A549 (cell line): ENCODE results near the gene TRAPPC10. TPM values are rescaled to one million over a fixed set of nuclear protein-coding genes. Genes with fewer than 3 reads are reported as not detected.

ENCODE experiments used
- ATAC-seq, 2 experiments: fragments of 200-7000 bp in 1 of 2; fragments of >200 bp in 1 of 2; cut with Nextera tagmentation in 1 of 2; cut with Tn5 transposase in 1 of 2; 3 replicates each; pipeline versions ENCODE4 v1.8.0 to v1.9.1; 2018 to 2020; ENCODE audit warnings: mild to moderate bottlenecking in 1 of 2, moderate library complexity in 1 of 2
- CTCF ChIA-PET: fragments of 300-600 bp; sonication (Branson Sonifier 250); formaldehyde crosslinking; extraction: SDS; loops from one replicate; lab custom pipeline; 2021; ENCODE audit warnings: antibody characterized with exemption, inconsistent platforms; lab: Yijun Ruan, JAX
- POLR2A ChIA-PET: fragments of 350-600 bp; formaldehyde crosslinking; extraction: SDS; loops from one replicate; lab custom pipeline; 2021; ENCODE audit warnings: antibody characterized with exemption, inconsistent platforms; lab: Yijun Ruan, JAX
- DNase-seq, 2 experiments: peaks; one replicate each; pipeline versions ENCODE4 v3.0.0 to v3.0.0-alpha.2; 2011 to 2016; ENCODE audit warnings: low read depth in 1 of 2, low spot score in 1 of 2
- FAIRE-seq: peaks from 2 replicates; lab custom pipeline; 2011; peaks lifted over from hg19 to GRCh38; lab: Jason Lieb, UNC
- H3K27ac ChIP-seq, 2 experiments: fragments of >200 bp; sonication (Bioruptor Twin); formaldehyde crosslinking; 3 replicates each; pipeline ENCODE4 v1.5.1; 2016 to 2017
- H3K4me1 ChIP-seq: fragments of >200 bp; sonication (Bioruptor Twin); formaldehyde crosslinking; 3 replicates; pipeline ENCODE4 v1.6.1; 2016
- H3K4me2 ChIP-seq: fragments of >200 bp; sonication (Bioruptor Twin); formaldehyde crosslinking; 3 replicates; pipeline ENCODE4 v1.6.1; 2016
- H3K4me3 ChIP-seq: fragments of >200 bp; sonication (Bioruptor Twin); formaldehyde crosslinking; 3 replicates; pipeline ENCODE4 v1.5.1; 2016
- H3K9me3 ChIP-seq: fragments of >200 bp; sonication (Bioruptor Twin); formaldehyde crosslinking; 3 replicates; pipeline ENCODE4 v1.6.1; 2016
- CHD2 ChIP-seq: fragments of 150-350 bp; IDR thresholded peaks from 2 replicates; pipeline ENCODE4 v1.6.1; 2014; ENCODE audit warnings: low read length; ENCODE audit not compliant: partially characterized antibody
- CHD4 ChIP-seq: fragments of 200-600 bp; sonication (generic); IDR thresholded peaks from 2 replicates; pipeline ENCODE4 v1.6.1; 2016; ENCODE audit warnings: antibody characterized with exemption, mild to moderate bottlenecking, borderline replicate concordance
- EHF ChIP-seq: fragments of 250-450 bp; sonication (Bioruptor Pico); IDR thresholded peaks from 2 replicates; pipeline ENCODE4 v1.5.0; 2020; ENCODE audit warnings: mild to moderate bottlenecking
- EHMT2 ChIP-seq: fragments of 200-600 bp; sonication (generic); IDR thresholded peaks from 2 replicates; pipeline ENCODE4 v1.6.1; 2016; ENCODE audit warnings: antibody characterized with exemption, low read depth, mild to moderate bottlenecking, moderate library complexity
- EP300 ChIP-seq, 2 experiments: fragments of >200 bp; sonication (Bioruptor Twin); formaldehyde crosslinking; IDR thresholded peaks; 2 replicates in 1 of 2; 3 replicates in 1 of 2; pipeline ENCODE4 v1.6.1; 2016 to 2017
- FOSB ChIP-seq: fragments of 250-450 bp; sonication (Bioruptor Pico); IDR thresholded peaks from 2 replicates; pipeline ENCODE4 v1.5.0; 2020; ENCODE audit warnings: mild to moderate bottlenecking, moderate library complexity
- GATA3 ChIP-seq: IDR thresholded peaks from 2 replicates; pipeline ENCODE4 v1.6.1; 2012; ENCODE audit warnings: borderline replicate concordance
- HDAC2 ChIP-seq: fragments of 200-600 bp; sonication (generic); IDR thresholded peaks from 2 replicates; pipeline ENCODE4 v1.6.1; 2016
- HEYL ChIP-seq: fragments of 250-450 bp; sonication (Bioruptor Pico); IDR thresholded peaks from 2 replicates; pipeline ENCODE4 v1.8.0; 2021; ENCODE audit warnings: mild to moderate bottlenecking, moderate library complexity
- JUN ChIP-seq, 2 experiments: fragments of >200 bp; sonication (Bioruptor Twin); formaldehyde crosslinking; IDR thresholded peaks; 2 replicates in 1 of 2; 3 replicates in 1 of 2; pipeline ENCODE4 v1.6.1; 2016 to 2017
- JUNB ChIP-seq: fragments of >200 bp; sonication (Bioruptor Twin); formaldehyde crosslinking; IDR thresholded peaks from 2 replicates; pipeline ENCODE4 v1.6.1; 2016
- KDM1A ChIP-seq: fragments of 200-600 bp; sonication (generic); IDR thresholded peaks from 2 replicates; pipeline ENCODE4 v1.6.1; 2016; ENCODE audit warnings: low read depth, mild to moderate bottlenecking
- MAFK ChIP-seq: fragments of 450-650 bp; IDR thresholded peaks from 2 replicates; pipeline ENCODE4 v1.6.1; 2014; ENCODE audit not compliant: partially characterized antibody
- MAZ ChIP-seq: fragments of 150-350 bp; IDR thresholded peaks from 2 replicates; pipeline ENCODE4 v1.6.1; 2014; ENCODE audit warnings: antibody characterized with exemption, low read depth, low read length, borderline replicate concordance
- MYC ChIP-seq: IDR thresholded peaks from 2 replicates; pipeline ENCODE4 v1.6.1; 2012; ENCODE audit warnings: mild to moderate bottlenecking, inconsistent platforms, low read length, improper control_type of control experiment, borderline replicate concordance
- NFE2L2 ChIP-seq: fragments of 150-350 bp; conservative IDR thresholded peaks from 2 replicates; pipeline ENCODE4 v1.6.1; 2014; ENCODE audit warnings: low read length
- NPAS2 ChIP-seq: fragments of 250-450 bp; sonication (Bioruptor Pico); IDR thresholded peaks from 2 replicates; pipeline ENCODE4 v1.8.0; 2022; ENCODE audit warnings: mild to moderate bottlenecking, moderate library complexity, borderline replicate concordance
- POLR2A ChIP-seq: IDR thresholded peaks from 2 replicates; pipeline ENCODE4 v1.6.1; 2012; ENCODE audit warnings: mild to moderate bottlenecking, low read length
- RAD21 ChIP-seq, 2 experiments: fragments of >200 bp in 1 of 2; sonication (Bioruptor Twin) in 1 of 2; formaldehyde crosslinking in 1 of 2; IDR thresholded peaks in 1 of 2; conservative IDR thresholded peaks in 1 of 2; 2 replicates in 1 of 2; 3 replicates in 1 of 2; pipeline ENCODE4 v1.6.1; 2012 to 2018; ENCODE audit warnings: inconsistent platforms in 1 of 2
- RCOR1 ChIP-seq: fragments of 150-350 bp; IDR thresholded peaks from 2 replicates; pipeline ENCODE4 v1.6.1; 2014; ENCODE audit warnings: antibody characterized with exemption, low read length, low read depth
- ZFP36 ChIP-seq: fragments of 450-650 bp; IDR thresholded peaks from 2 replicates; pipeline ENCODE4 v1.6.1; 2014; ENCODE audit warnings: borderline replicate concordance; ENCODE audit not compliant: partially characterized antibody
- ZNF302 ChIP-seq: fragments of 250-450 bp; sonication (Bioruptor Pico); IDR thresholded peaks from 2 replicates; pipeline ENCODE4 v1.9.0; 2021; ENCODE audit warnings: inconsistent platforms, mild to moderate bottlenecking, moderate library complexity
- WGBS: methylation state at CpG from one replicate; pipeline ENCODE4 v1.1.6; 2017; ENCODE audit errors: missing lambda C conversion rate; 5-methylcytosine and 5-hydroxymethylcytosine counted together
- polyA plus RNA-seq, 4 experiments: library from polyadenylated mRNA; depleted of rRNA in 3 of 4; stranded (reverse); fragments of >200 nt; fragmentation: RNase III in 1 of 4; extraction: RNeasy Plus Mini Kit Qiagen cat#74134 plus additional on column Dnase treatment in 1 of 4; gene quantifications; 2 replicates in 3 of 4; 3 replicates in 1 of 4; pipeline ENCODE4 v1.2.3, GENCODE V29; 2011 to 2017
- TF ChIP-seq, protein P1 (sequence below): fragments of 150-350 bp; IDR thresholded peaks from 2 replicates; pipeline ENCODE4 v1.6.1; 2014; ENCODE audit warnings: low read depth, mild to moderate bottlenecking, low read length
- TF ChIP-seq, protein P2 (sequence below): IDR thresholded peaks from 2 replicates; pipeline ENCODE4 v1.6.1; 2012
- TF ChIP-seq, protein P3 (sequence below): fragments of 450-650 bp; IDR thresholded peaks from 2 replicates; pipeline ENCODE4 v1.6.1; 2014; ENCODE audit warnings: antibody characterized with exemption
- TF ChIP-seq, protein P4 (sequence below): IDR thresholded peaks from 2 replicates; pipeline ENCODE4 v1.6.1; 2012

Gene TRAPPC10
- polyA plus RNA-seq, 2 of the 4 experiments (the other 2 are of a cell fraction) = 11.8 to 27.7 TPM

DNA sequence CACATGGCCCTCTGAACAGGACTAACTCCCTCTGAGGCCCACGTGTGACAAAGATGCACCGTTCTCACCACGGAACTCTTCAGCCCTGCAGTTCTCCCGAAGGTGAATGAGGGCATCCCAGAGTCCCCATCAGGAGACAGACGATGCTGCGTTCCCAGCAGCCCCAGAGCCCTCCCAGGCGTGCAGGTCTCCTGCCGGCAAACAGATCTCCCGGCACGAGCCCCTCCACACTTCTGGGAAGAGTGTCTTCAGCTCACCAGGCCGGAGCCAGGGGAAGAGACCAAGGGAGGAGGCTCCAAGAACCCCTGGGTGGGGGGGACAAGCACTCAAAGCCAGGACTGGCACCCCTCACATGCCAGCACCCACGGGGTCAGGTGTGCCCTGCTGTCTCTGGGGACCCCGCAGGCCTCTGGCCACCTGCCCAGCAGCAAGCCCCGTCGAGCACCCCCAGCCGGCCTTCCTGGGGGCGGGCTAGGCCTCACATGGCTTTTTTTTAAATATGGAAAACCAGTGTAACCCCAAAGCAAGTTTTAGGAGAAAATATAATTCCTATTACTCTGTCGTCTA, 45.1 kb upstream of the TRAPPC10 start:
- 85% methylated on average over 12 of the region's 18 CpGs for WGBS
- no peak for TF ChIP-seq HDAC2
- TF ChIP-seq, all 56 proteins: peak for 0
- DNase-seq (no peak), ATAC-seq (no peak), FAIRE-seq (no peak)
- H3K4me2 ChIP-seq = no peak overlapping the region
- H3K9me3 ChIP-seq = no peaks in the 10 kb centered on the region
- H3K4me3 ChIP-seq = no peak overlapping the region
- ChIA-PET POLR2A (no interaction called here), CTCF (interaction anchor here (1.3 kb wide), 1 partner anchor 29 kb away, joined by 3 read pairs; no protein-coding TSS in a partner anchor)
- no peaks in the 10 kb centered on the region for H3K4me1 ChIP-seq
- no peak overlapping the region for H3K27ac ChIP-seq

DNA sequence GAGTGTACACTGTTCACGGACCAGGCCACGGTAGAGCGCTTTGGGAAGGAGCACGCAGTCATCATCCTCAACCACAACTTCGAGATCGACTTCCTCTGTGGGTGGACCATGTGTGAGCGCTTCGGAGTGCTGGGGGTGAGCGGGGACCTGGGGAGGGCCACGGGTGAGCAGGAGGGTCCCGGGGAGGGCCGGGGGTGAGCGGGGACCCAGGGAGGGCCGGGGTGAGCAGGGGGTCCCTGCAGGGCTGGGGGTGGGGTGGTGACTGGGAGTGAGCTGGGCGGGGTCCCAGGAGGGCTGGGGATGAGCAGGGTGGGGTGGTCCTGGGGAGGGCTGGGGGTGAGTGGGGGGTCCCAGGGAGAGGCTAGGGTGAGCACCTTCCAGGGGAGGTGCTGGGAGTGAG, 44.1 kb upstream of the TRAPPC10 start:
- Histone ChIP-seq H3K27ac (no peak overlapping the region), H3K4me1 (no peaks in the 10 kb centered on the region), H3K4me2 (no peak overlapping the region), H3K4me3 (no peak overlapping the region), H3K9me3 (no peaks in the 10 kb centered on the region)
- ChIA-PET POLR2A (no interaction called here), CTCF (no interaction called here)
- DNase-seq = no peak
- TF ChIP-seq EHF (CRISPR knock-in tag) (no peak), FOSB (CRISPR knock-in tag) (no peak), MYC (no peak), MAZ (no peak), RAD21 (conservative IDR thresholded peaks at IDR 0.05 in 1 of 2, IDR thresholded peaks at IDR 0.05 in 1 of 2) (no peak), NFE2L2 (no peak), ZNF302 (no peak), GATA3 (no peak), EHMT2 (no peak), ZFP36 (no peak), CHD4 (no peak), EP300 (IDR thresholded peaks at IDR 0.05) (no peak), HEYL (CRISPR knock-in tag) (no peak), RCOR1 (no peak), POLR2A (no peak)
- TF ChIP-seq, protein P1, sequence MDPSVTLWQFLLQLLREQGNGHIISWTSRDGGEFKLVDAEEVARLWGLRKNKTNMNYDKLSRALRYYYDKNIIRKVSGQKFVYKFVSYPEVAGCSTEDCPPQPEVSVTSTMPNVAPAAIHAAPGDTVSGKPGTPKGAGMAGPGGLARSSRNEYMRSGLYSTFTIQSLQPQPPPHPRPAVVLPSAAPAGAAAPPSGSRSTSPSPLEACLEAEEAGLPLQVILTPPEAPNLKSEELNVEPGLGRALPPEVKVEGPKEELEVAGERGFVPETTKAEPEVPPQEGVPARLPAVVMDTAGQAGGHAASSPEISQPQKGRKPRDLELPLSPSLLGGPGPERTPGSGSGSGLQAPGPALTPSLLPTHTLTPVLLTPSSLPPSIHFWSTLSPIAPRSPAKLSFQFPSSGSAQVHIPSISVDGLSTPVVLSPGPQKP = no peak
- TF ChIP-seq, protein P2, sequence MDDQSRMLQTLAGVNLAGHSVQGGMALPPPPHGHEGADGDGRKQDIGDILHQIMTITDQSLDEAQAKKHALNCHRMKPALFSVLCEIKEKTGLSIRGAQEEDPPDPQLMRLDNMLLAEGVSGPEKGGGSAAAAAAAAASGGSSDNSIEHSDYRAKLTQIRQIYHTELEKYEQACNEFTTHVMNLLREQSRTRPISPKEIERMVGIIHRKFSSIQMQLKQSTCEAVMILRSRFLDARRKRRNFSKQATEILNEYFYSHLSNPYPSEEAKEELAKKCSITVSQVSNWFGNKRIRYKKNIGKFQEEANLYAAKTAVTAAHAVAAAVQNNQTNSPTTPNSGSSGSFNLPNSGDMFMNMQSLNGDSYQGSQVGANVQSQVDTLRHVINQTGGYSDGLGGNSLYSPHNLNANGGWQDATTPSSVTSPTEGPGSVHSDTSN = no peak
- TF ChIP-seq, protein P3, sequence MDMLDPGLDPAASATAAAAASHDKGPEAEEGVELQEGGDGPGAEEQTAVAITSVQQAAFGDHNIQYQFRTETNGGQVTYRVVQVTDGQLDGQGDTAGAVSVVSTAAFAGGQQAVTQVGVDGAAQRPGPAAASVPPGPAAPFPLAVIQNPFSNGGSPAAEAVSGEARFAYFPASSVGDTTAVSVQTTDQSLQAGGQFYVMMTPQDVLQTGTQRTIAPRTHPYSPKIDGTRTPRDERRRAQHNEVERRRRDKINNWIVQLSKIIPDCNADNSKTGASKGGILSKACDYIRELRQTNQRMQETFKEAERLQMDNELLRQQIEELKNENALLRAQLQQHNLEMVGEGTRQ = no peak
- 100% methylated on average over 1 of the region's 15 CpGs for WGBS
- no peak for ATAC-seq
- no peak for FAIRE-seq

DNA sequence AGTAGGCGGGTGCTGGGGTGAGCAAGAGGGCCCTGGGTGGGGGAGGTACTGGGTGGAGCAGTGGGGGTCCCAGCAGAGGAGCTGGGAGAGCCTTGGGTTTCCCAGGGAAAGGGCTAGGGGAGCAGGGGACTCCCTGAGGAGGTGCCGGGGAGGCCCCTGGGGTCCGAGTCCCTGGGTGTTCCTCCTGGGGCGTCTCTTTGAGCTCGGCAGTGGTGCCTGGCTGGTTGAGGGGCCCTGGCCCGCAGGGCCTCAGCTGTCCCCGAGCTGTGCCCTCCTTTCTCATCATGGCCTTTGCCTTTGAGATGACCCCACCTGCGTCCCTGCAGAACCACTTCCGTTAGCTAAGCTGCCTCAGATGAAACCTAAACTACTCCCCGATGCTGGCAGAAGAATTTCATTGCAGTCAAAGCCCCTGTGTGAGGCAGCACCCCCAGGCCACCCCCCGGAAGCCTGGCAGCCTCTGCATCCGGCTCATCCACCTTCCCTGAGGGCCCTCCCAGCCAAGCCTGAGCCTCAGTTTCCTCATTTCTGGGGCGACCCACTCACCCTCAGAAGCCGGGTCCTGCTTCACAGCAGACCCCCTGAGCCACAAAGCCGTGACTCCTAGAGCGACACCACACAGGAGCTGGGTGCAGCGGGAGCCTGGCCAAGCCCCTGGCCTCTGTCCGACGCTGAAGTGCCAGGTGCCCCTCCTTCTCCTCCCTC, 43.5 kb upstream of the TRAPPC10 start:
- ATAC-seq (no peak), DNase-seq (no peak), FAIRE-seq (no peak)
- WGBS = 89% methylated on average over 10 of the region's 19 CpGs
- POLR2A ChIA-PET = no interaction called here
- no peaks in the 10 kb centered on the region for H3K4me1 ChIP-seq
- no peaks in the 10 kb centered on the region for H3K9me3 ChIP-seq
- no peak overlapping the region for H3K27ac ChIP-seq
- no peak for TF ChIP-seq CHD2
- no peak for TF ChIP-seq NPAS2 (CRISPR knock-in tag)
- no peak for TF ChIP-seq JUN (IDR thresholded peaks at IDR 0.05)
- no peak for TF ChIP-seq EHF (CRISPR knock-in tag)
- TF ChIP-seq, protein P2 = no peak
- no peak for TF ChIP-seq KDM1A
- TF ChIP-seq JUNB = no peak
- TF ChIP-seq MAFK = no peak
- no peak for TF ChIP-seq HDAC2
- TF ChIP-seq, protein P1 = no peak
- TF ChIP-seq, protein P4, sequence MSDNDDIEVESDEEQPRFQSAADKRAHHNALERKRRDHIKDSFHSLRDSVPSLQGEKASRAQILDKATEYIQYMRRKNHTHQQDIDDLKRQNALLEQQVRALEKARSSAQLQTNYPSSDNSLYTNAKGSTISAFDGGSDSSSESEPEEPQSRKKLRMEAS = no peak
- CTCF ChIA-PET = no interaction called here
- H3K4me2 ChIP-seq = no peak overlapping the region
- no peak overlapping the region for H3K4me3 ChIP-seq
